Duodenal mucosa (tissue), 2 donors: ENCODE measurements around the gene SRSF2.

Experiments used
- H3K27ac ChIP-seq: one replicate; pipeline ENCODE4 v1.7.0; 2013; ENCODE audit warnings: low read depth, low read length
- H3K27me3 ChIP-seq, 2 donors: one replicate each; pipeline ENCODE4 v1.7.0; 2013; ENCODE audit warnings: low read length in 2 of 2, control low read depth in 1 of 2; ENCODE audit not compliant: insufficient read depth in 2 of 2, control insufficient read depth in 1 of 2
- H3K36me3 ChIP-seq, 2 donors: one replicate each; pipeline ENCODE4 v1.7.0; 2013; ENCODE audit warnings: low read length in 2 of 2, control low read depth in 1 of 2; ENCODE audit not compliant: insufficient read depth in 2 of 2, control insufficient read depth in 1 of 2
- H3K4me1 ChIP-seq, 2 donors: one replicate each; pipeline ENCODE4 v1.7.0; 2013; ENCODE audit warnings: low read length in 2 of 2, control low read depth in 1 of 2; ENCODE audit not compliant: insufficient read depth in 2 of 2, control insufficient read depth in 1 of 2
- H3K4me3 ChIP-seq, 2 donors: one replicate each; pipeline ENCODE4 v1.7.0; 2013; ENCODE audit warnings: low read length in 2 of 2, low read depth in 1 of 2
- H3K9ac ChIP-seq, 2 donors: one replicate each; pipeline ENCODE4 v1.7.0; 2013; ENCODE audit warnings: low read length in 2 of 2, low read depth in 1 of 2
- H3K9me3 ChIP-seq, 2 donors: one replicate each; pipeline ENCODE4 v1.7.0; 2013; ENCODE audit warnings: low read length in 2 of 2, control low read depth in 1 of 2; ENCODE audit not compliant: control insufficient read depth in 1 of 2

The SRSF2 gene

GRCh38 chr17:76695059-76695831, 41.9 kb downstream of the SRSF2 start:
- H3K9me3 ChIP-seq: no peaks in the 10 kb centered on the region
- H3K9ac ChIP-seq: no peak overlapping the region
- peaks cover 0 to 7% of the 10 kb centered on the region in 2 donors for H3K4me1 ChIP-seq
- peak overlapping the region in 1 of 2 donors; percentile 44 for H3K4me3 ChIP-seq
- H3K27me3 ChIP-seq: no peaks in the 10 kb centered on the region
- no peaks in the 10 kb centered on the region for H3K36me3 ChIP-seq
- no peak overlapping the region for H3K27ac ChIP-seq

GRCh38 chr17:76691379-76692191, 45.5 kb downstream of the SRSF2 start:
- H3K36me3 ChIP-seq: no peaks in the 10 kb centered on the region
- no peak overlapping the region for H3K4me3 ChIP-seq
- no peaks in the 10 kb centered on the region for H3K27me3 ChIP-seq
- H3K27ac ChIP-seq: no peak overlapping the region
- H3K9me3 ChIP-seq: no peaks in the 10 kb centered on the region
- peaks cover 0 to 14% of the 10 kb centered on the region in 2 donors for H3K4me1 ChIP-seq
- H3K9ac ChIP-seq: no peak overlapping the region

GRCh38 chr17:76690596-76691280, 46.4 kb downstream of the SRSF2 start:
- no peaks in the 10 kb centered on the region for H3K9me3 ChIP-seq
- H3K4me3 ChIP-seq: no peak overlapping the region
- peaks cover 0 to 13% of the 10 kb centered on the region in 2 donors for H3K4me1 ChIP-seq
- H3K27ac ChIP-seq: no peak overlapping the region
- H3K36me3 ChIP-seq: no peaks in the 10 kb centered on the region
- no peak overlapping the region for H3K9ac ChIP-seq
- H3K27me3 ChIP-seq: no peaks in the 10 kb centered on the region

DNA sequence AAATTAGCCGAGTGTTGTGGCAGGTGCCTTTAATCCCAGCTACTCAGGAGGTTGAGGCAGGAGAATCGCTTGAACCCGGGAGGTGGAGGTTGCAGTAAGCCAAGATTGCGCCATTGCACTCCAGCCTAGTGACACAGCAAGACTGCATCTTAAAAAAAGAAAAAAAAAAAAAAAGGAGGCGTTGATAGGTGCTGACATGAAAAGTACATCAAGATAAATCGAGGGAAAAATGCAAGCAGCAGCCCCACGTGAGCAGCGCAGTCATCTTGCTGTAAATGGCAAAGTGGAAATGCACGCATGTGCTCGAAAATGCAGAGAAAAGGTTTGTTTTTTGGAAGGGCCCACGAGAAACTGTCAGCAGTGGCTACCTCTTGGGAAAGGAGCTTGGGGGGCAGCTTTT, 47.3 kb downstream of the SRSF2 start:
- H3K4me1 ChIP-seq: peaks cover 0 to 13% of the 10 kb centered on the region in 2 donors
- H3K9ac ChIP-seq: no peak overlapping the region
- H3K9me3 ChIP-seq: no peaks in the 10 kb centered on the region
- no peak overlapping the region for H3K4me3 ChIP-seq
- no peak overlapping the region for H3K27ac ChIP-seq
- H3K36me3 ChIP-seq: no peaks in the 10 kb centered on the region
- no peaks in the 10 kb centered on the region for H3K27me3 ChIP-seq

GRCh38 chr17:76688165-76688622, 48.9 kb downstream of the SRSF2 start:
- peaks cover 0 to 13% of the 10 kb centered on the region in 2 donors for H3K4me1 ChIP-seq
- H3K9me3 ChIP-seq: no peaks in the 10 kb centered on the region
- no peak overlapping the region for H3K9ac ChIP-seq
- no peak overlapping the region for H3K4me3 ChIP-seq
- H3K36me3 ChIP-seq: no peaks in the 10 kb centered on the region
- peak overlapping the region; percentile 66 for H3K27ac ChIP-seq
- no peaks in the 10 kb centered on the region for H3K27me3 ChIP-seq

- H3K36me3 ChIP-seq: no peaks in the 10 kb centered on the region
- H3K9me3 ChIP-seq: no peaks in the 10 kb centered on the region
- H3K27ac ChIP-seq: peak overlapping the region; percentile 66
- no peaks in the 10 kb centered on the region for H3K27me3 ChIP-seq
- peaks cover 0 to 15% of the 10 kb centered on the region in 2 donors for H3K4me1 ChIP-seq
- no peak overlapping the region for H3K4me3 ChIP-seq
- H3K9ac ChIP-seq: no peak overlapping the region
These were observed 49.6 kb downstream of the SRSF2 start for GRCh38 chr17:76687298-76688164.

DNA sequence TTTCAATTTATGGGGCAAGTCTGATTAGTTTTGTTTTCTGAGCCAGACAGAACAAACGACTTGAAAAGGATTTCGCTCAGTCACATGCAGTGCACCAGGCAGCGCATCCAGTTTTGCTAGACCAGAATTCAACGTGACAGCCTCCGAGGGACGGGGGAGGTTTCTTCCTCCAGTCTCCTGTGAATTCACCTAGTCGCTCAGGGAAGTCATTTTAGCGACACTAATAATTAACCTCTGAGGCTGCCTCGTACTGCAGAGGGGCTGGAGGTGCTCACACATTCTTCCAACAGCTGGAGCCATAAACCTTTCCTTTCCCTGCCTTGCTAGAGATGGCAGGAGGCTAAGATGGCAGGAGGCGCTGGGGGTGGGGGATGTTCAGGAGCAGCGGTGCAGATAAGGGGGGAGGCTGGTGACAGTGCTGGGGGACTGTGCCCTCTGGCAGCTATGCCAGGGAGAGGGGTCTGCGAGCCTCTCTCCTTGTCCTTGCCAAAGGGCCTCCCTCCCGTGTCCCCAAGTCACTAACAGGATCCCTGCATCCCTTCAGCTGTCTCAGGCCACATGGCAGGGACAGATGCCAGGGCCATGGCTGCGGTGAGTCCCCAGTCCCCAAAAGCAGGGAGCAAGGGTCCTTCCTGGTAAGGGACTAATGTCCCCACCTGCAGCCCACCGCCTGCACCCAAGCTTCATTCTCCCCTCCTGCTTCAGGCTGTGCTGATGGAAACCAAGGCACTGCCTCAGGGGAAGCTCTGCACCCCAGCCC, 50.4 kb downstream of the SRSF2 start:
- Histone ChIP-seq H3K9ac (no peak overlapping the region), H3K4me1 (peaks cover 0 to 17% of the 10 kb centered on the region in 2 donors), H3K27me3 (no peaks in the 10 kb centered on the region), H3K9me3 (no peaks in the 10 kb centered on the region), H3K36me3 (no peaks in the 10 kb centered on the region), H3K27ac (no peak overlapping the region), H3K4me3 (no peak overlapping the region)

GRCh38 chr17:76685846-76686245, 51.3 kb downstream of the SRSF2 start:
- no peaks in the 10 kb centered on the region for H3K36me3 ChIP-seq
- no peaks in the 10 kb centered on the region for H3K27me3 ChIP-seq
- H3K4me1 ChIP-seq: peaks cover 0 to 17% of the 10 kb centered on the region in 2 donors
- no peaks in the 10 kb centered on the region for H3K9me3 ChIP-seq
- H3K4me3 ChIP-seq: no peak overlapping the region
- H3K9ac ChIP-seq: no peak overlapping the region
- no peak overlapping the region for H3K27ac ChIP-seq

GRCh38 chr17:76685366-76685765, 51.8 kb downstream of the SRSF2 start:
- Histone ChIP-seq H3K9ac (no peak overlapping the region), H3K27ac (no peak overlapping the region), H3K36me3 (no peaks in the 10 kb centered on the region), H3K4me1 (peaks cover 0 to 17% of the 10 kb centered on the region in 2 donors), H3K4me3 (no peak overlapping the region), H3K27me3 (no peaks in the 10 kb centered on the region), H3K9me3 (no peaks in the 10 kb centered on the region)
